HepG2 (cell line): Measurements from ENCODE around the gene LEAP2. TPM values are rescaled to one million over a fixed set of nuclear protein-coding genes. Genes with fewer than 3 reads are reported as not detected.
A peak's percentile ranks its signal among the peaks of the same experiment; 100 is the strongest.

ENCODE experiments used
- ATAC-seq: fragments of 200-7000 bp; cut with Tn5 transposase; 3 replicates; pipeline ENCODE4 v1.9.1; 2020; ENCODE audit warnings: mild to moderate bottlenecking, moderate library complexity
- BruUV-seq: library from RNA; stranded (reverse); fragments of 400-500 nt; replicated peaks from 2 replicates; lab custom pipeline; 2021; lab: Mats Ljungman, UMichigan
- CTCF ChIA-PET: fragments of 300-600 bp; formaldehyde crosslinking; extraction: SDS; loops from one replicate; lab custom pipeline; 2021; ENCODE audit warnings: low total read pairs, inconsistent platforms, low intra/inter-chr PET ratio; lab: Yijun Ruan, JAX
- POLR2A ChIA-PET: fragments of 350-600 bp; sonication (Branson Sonifier 250); formaldehyde crosslinking; loops from one replicate; lab custom pipeline; 2020; ENCODE audit warnings: antibody characterized with exemption, inconsistent platforms; lab: Yijun Ruan, JAX
- DNase-seq: peaks from one replicate; pipeline ENCODE4 v3.0.0-alpha.2; 2015; ENCODE audit warnings: low spot score
- FAIRE-seq: peaks from 3 replicates; lab custom pipeline; 2011; peaks lifted over from hg19 to GRCh38; lab: Jason Lieb, UNC
- H2AFZ ChIP-seq: one replicate; pipeline ENCODE4 v1.6.1; 2011; ENCODE audit warnings: low read length, inconsistent platforms
- H3K27ac ChIP-seq: fragments of 300-600 bp; 3 replicates; pipeline ENCODE4 v1.8.0; 2011; ENCODE audit warnings: mixed run types, mild to moderate bottlenecking, mixed read lengths, low read length, inconsistent platforms; ENCODE audit not compliant: insufficient read depth; ENCODE audit errors: extremely low read length
- H3K27me3 ChIP-seq, 2 experiments: fragments of 200-600 bp in 1 of 2; 2 replicates in 1 of 2; 3 replicates in 1 of 2; pipeline versions ENCODE4 v1.6.0 to v1.8.0; 2011; ENCODE audit warnings: low read length in 2 of 2, mild to moderate bottlenecking in 2 of 2, moderate library complexity in 2 of 2, inconsistent platforms in 1 of 2; ENCODE audit not compliant: insufficient read depth in 2 of 2, control insufficient read depth in 1 of 2
- H3K36me3 ChIP-seq, 2 experiments: fragments of 200-600 bp in 1 of 2; replicated peaks in 1 of 2; 2 replicates in 1 of 2; 3 replicates in 1 of 2; pipeline versions ENCODE4 v1.5.1 to v1.8.0; 2011; ENCODE audit warnings: low read length in 2 of 2, inconsistent platforms in 1 of 2; ENCODE audit not compliant: insufficient read depth in 2 of 2, control insufficient read depth in 1 of 2
- H3K4me1 ChIP-seq: 2 replicates; pipeline ENCODE4 v1.5.1; 2012; ENCODE audit warnings: low read length, inconsistent platforms; ENCODE audit not compliant: insufficient read depth
- H3K4me2 ChIP-seq: 2 replicates; pipeline ENCODE4 v1.6.0; 2011; ENCODE audit warnings: low read depth, low read length, inconsistent platforms
- H3K4me3 ChIP-seq, 3 experiments: fragments of 200-600 bp in 1 of 3; sonication (generic), shearing (Covaris generic) in 1 of 3; replicated peaks in 1 of 3; 2 replicates each; pipeline ENCODE4 v1.5.1; 2011 to 2016; ENCODE audit warnings: low read length in 3 of 3, inconsistent platforms in 2 of 3, low read depth in 2 of 3, mild to moderate bottlenecking in 2 of 3, control low read depth in 1 of 3, mixed read lengths in 1 of 3; ENCODE audit not compliant: insufficient read depth in 1 of 3
- H3K79me2 ChIP-seq: one replicate; pipeline ENCODE4 v1.6.1; 2011; ENCODE audit warnings: low read length, inconsistent platforms; ENCODE audit not compliant: insufficient read depth
- H3K9ac ChIP-seq: 2 replicates; pipeline ENCODE4 v1.6.0; 2011; ENCODE audit warnings: mild to moderate bottlenecking, low read depth, low read length, inconsistent platforms; ENCODE audit not compliant: insufficient read depth
- H3K9me3 ChIP-seq: 2 replicates; pipeline ENCODE4 v1.5.1; 2012; ENCODE audit warnings: mild to moderate bottlenecking, low read length
- H4K20me1 ChIP-seq: 2 replicates; pipeline ENCODE4 v1.6.0; 2011; ENCODE audit warnings: inconsistent platforms, mild to moderate bottlenecking, low read length, moderate library complexity; ENCODE audit not compliant: insufficient read depth
- ELF1 ChIP-seq: sonication (generic); formaldehyde crosslinking; IDR thresholded peaks from 2 replicates; pipeline ENCODE4 v1.4.0; 2020; ENCODE audit warnings: missing genetic modification reagents
- HNF4A ChIP-seq: sonication (generic); formaldehyde crosslinking; IDR thresholded peaks from 2 replicates; pipeline ENCODE4 v1.4.0; 2020; ENCODE audit warnings: missing genetic modification reagents
- SMARCC2 ChIP-seq: fragments of 450-650 bp; IDR thresholded peaks from 2 replicates; pipeline ENCODE4 v1.6.1; 2017; ENCODE audit warnings: antibody characterized with exemption, mild to moderate bottlenecking
- TBX2 ChIP-seq: sonication (generic); formaldehyde crosslinking; IDR thresholded peaks from 2 replicates; pipeline ENCODE4 v1.5.0; 2020; ENCODE audit warnings: missing genetic modification reagents, mild to moderate bottlenecking, borderline replicate concordance
- TRAFD1 ChIP-seq: sonication (generic); formaldehyde crosslinking; IDR thresholded peaks from 2 replicates; pipeline ENCODE4 v1.5.1; 2020; ENCODE audit warnings: missing genetic modification reagents, mild to moderate bottlenecking, borderline replicate concordance
- ZBTB20 ChIP-seq: sonication (generic); formaldehyde crosslinking; IDR thresholded peaks from 2 replicates; pipeline ENCODE4 v1.8.1; 2023; ENCODE audit warnings: missing genetic modification reagents, low read depth, mild to moderate bottlenecking, borderline replicate concordance
- ZBTB3 ChIP-seq: sonication (generic); formaldehyde crosslinking; IDR thresholded peaks from 2 replicates; pipeline ENCODE4 v1.4.0; 2020; ENCODE audit warnings: low read depth, mild to moderate bottlenecking, moderate library complexity, missing genetic modification reagents, borderline replicate concordance
- ZBTB4 ChIP-seq: sonication (generic); formaldehyde crosslinking; IDR thresholded peaks from 2 replicates; pipeline ENCODE4 v1.4.0; 2020; ENCODE audit warnings: missing genetic modification reagents, mild to moderate bottlenecking, borderline replicate concordance
- ZBTB7A ChIP-seq: sonication (generic); formaldehyde crosslinking; IDR thresholded peaks from 2 replicates; pipeline ENCODE4 v1.8.0; 2022; ENCODE audit warnings: mild to moderate bottlenecking, missing genetic modification reagents
- ZC3H4 ChIP-seq: sonication (generic); formaldehyde crosslinking; IDR thresholded peaks from 2 replicates; pipeline ENCODE4 v1.4.0; 2020; ENCODE audit warnings: missing genetic modification reagents, borderline replicate concordance
- ZXDC ChIP-seq: sonication (generic); formaldehyde crosslinking; IDR thresholded peaks from 2 replicates; pipeline ENCODE4 v1.5.0; 2020; ENCODE audit warnings: mild to moderate bottlenecking, missing genetic modification reagents
- WGBS: methylation state at CpG from one replicate; pipeline ENCODE4 v1.1.6; 2017; ENCODE audit warnings: low lambda C conversion rate; 5-methylcytosine and 5-hydroxymethylcytosine counted together
- in situ Hi-C: cut with HindIII; loops from 2 replicates; pipeline ENCODE4 v1.10.0; 2017; ENCODE audit warnings: low pct_unique_long_range_greater_than_20kb; ENCODE audit not compliant: extremely low pct_ligation_motif_present
- intact Hi-C: fragments of 100-400 bp; cut with micrococcal nuclease; formaldehyde crosslinking; loops from one replicate; pipeline ENCODE4 v1.10.0; 2022; ENCODE audit not compliant: unreplicated experiment
- polyA plus RNA-seq, 8 experiments: library from polyadenylated mRNA; depleted of rRNA in 3 of 8; stranded (reverse) in 7 of 8; unstranded in 1 of 8; fragments of >200 nt; fragmentation: Illumina TruSeq in 4 of 8; extraction: Trizol in 4 of 8; gene quantifications; 2 replicates each; pipeline versions ENCODE4 v1.2.1 to v1.2.3, GENCODE V29; 2011 to 2016; ENCODE audit warnings: low read depth in 4 of 8, missing spikeins in 1 of 8, mixed read lengths in 1 of 8; ENCODE audit not compliant: insufficient read depth in 1 of 8
- total RNA-seq, 5 experiments: library from RNA; depleted of rRNA; stranded (reverse); fragments of >200 nt; fragmentation: Illumina TruSeq; extraction: Trizol; gene quantifications; 2 replicates each; pipeline ENCODE4 v1.2.3, GENCODE V29; 2016; ENCODE audit warnings: low read depth in 1 of 5

LEAP2 gene
- total and polyA plus RNA-seq, 2 of the 13 experiments (the other 11 are each of a cell fraction or from before 2014, with no cell fraction given): 23.9 to 51.9 TPM

GRCh38 chr5:132830436-132831094 lies 42.9 kb upstream of the LEAP2 start, which contains the start of gene SHROOM1 (continued):
- no peak for TF ChIP-seq SMARCC2

- Histone ChIP-seq H3K4me1 (peaks cover 74% of the 10 kb centered on the region), H3K27ac (peak overlapping the region; percentile 90), H3K79me2 (peaks cover 37% of the 10 kb centered on the region), H3K36me3 (peaks cover 1 to 8% of the 10 kb centered on the region in 2 experiments; a peak in 3 of 5 replicates), H2AFZ (no peak overlapping the region), H3K27me3 (no peaks in the 10 kb centered on the region), H3K9ac (peak overlapping the region; percentile 96), H3K9me3 (no peaks in the 10 kb centered on the region), H3K4me3 (peak overlapping the region; percentile 79 to 94 (median 93)), H3K4me2 (peak overlapping the region; percentile 93), H4K20me1 (no peaks in the 10 kb centered on the region)
- intact Hi-C loops (no loop called here), in situ Hi-C loops (loop anchor here (5.0 kb wide), 1 partner anchor 41 kb away; the partner anchor contains the start of gene LEAP2)
- ChIA-PET CTCF (interaction anchor here (1.4 to 3.1 kb wide), 2 partner anchors 52 to 76 kb away, joined by 4 to 39 read pairs; no protein-coding TSS in a partner anchor), POLR2A (interaction anchor here (0.6 to 6.6 kb wide), 11 partner anchors 9 to 220 kb away, joined by 3 to 91 read pairs (median 22); partner anchors contain the start of genes GDF9, HSPA4, LEAP2 and UQCRQ)
- BruUV-seq: TSS peak; percentile 82
- FAIRE-seq: no peak
- 68% methylated on average over 13 of the region's 15 CpGs for WGBS
- no peak; the same call in 2 of the 3 replicates for ATAC-seq
- DNase-seq: no peak
- TF ChIP-seq TRAFD1 (CRISPR knock-in tag): 0 out of 2 replicates have a peak, but pooled peaks have one; percentile 43
- 0 out of 2 replicates have a peak, but pooled peaks have one; percentile 3 for TF ChIP-seq ELF1 (CRISPR knock-in tag)
- 0 out of 2 replicates have a peak, but pooled peaks have one; percentile 28 for TF ChIP-seq ZBTB7A (CRISPR knock-in tag)
- peak; percentile 30 for TF ChIP-seq HNF4A (CRISPR knock-in tag)
- TF ChIP-seq ZBTB4: 0 out of 2 replicates have a peak, but pooled peaks have one; percentile 60
- TF ChIP-seq ZXDC: 0 out of 2 replicates have a peak, but pooled peaks have one; percentile 10
- TF ChIP-seq ZBTB3 (CRISPR knock-in tag): 0 out of 2 replicates have a peak, but pooled peaks have one; percentile 8
- peak; percentile 60; the same call in 1 of the 2 replicates for TF ChIP-seq ZC3H4 (CRISPR knock-in tag)
- 0 out of 2 replicates have a peak, but pooled peaks have one; percentile 6 for TF ChIP-seq ZBTB20 (CRISPR knock-in tag)
- no peak for TF ChIP-seq TBX2 (CRISPR knock-in tag)
Observed at GRCh38 chr5:132831095-132831860, 42.2 kb upstream of the LEAP2 start.
